ENCODE results near the gene MTG2. TPM values are rescaled to one million over a fixed set of nuclear protein-coding genes. Genes with fewer than 3 reads are reported as not detected.

The MTG2 gene
- total and polyA plus RNA-seq, 2 of the 8 experiments (the other 6 are each of a cell fraction or from before 2014, with no cell fraction given): 14.4 to 22.8 TPM

DNA sequence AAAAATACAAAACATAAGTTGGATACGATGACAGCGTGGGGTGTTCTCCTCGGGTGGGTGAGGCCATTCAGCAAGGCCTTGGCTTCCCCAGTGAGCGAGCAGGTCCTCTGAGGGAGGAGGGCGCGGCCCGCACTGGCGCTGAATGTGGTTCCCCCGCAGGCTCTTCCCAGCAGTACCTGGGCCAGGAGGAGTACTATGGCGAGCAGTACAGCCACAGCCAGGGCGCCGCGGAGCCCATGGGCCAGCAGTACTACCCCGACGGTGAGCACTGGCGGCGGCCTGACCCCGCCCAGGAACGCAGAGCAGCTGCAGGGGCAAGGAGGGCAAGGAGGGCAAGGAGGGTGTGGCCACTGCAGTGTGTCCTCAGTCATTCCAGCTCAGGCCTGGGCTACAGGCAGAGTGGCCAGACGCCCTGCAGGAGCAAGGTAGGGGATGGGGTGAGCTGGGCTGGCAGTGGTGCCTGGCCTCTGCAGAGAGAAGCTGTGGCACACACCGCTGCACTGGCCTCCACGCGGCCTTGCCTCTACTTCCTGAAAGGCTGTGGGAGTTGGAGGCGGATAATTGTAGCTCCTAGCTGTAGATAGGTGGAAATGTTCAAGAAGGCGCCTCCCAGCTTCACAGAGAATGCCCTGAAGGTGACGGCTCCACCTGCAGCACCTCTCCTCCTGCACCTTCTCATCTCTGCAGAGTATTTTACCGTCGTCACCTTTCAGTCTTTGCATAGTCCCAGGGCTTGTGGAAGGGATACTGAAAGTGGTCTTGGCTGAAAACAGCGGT is 18.7 kb upstream of the MTG2 start:
- POLR2A ChIA-PET (ENCODE audit: partially characterized antibody): no interaction called here
- no peaks in the 10 kb centered on the region for H3K9me3 ChIP-seq (ENCODE audit: insufficient read depth in 2 of 2, low read depth in 1 of 2, low read length in 1 of 2)
- peaks cover 0 to 8% of the 10 kb centered on the region in 2 experiments; a peak in 1 of 4 replicates for H3K79me2 ChIP-seq (ENCODE audit: control insufficient read depth in 1 of 2, insufficient read depth in 2 of 2, low read length in 2 of 2)
- H2BK20ac ChIP-seq (ENCODE audit: low read length): no peak overlapping the region
- H3K56ac ChIP-seq (replicated peaks; ENCODE audit: insufficient read length, low read depth, low read length): no peak overlapping the region
- H3K4me3 ChIP-seq (ENCODE audit: extremely low read depth in 1 of 4, insufficient read depth in 2 of 4, low read depth in 3 of 4, low read length in 4 of 4): no peak overlapping the region
- no peak overlapping the region for H2BK5ac ChIP-seq (ENCODE audit: low read depth, low read length)
- H3K4me2 ChIP-seq (ENCODE audit: insufficient read depth in 1 of 2, low read depth in 2 of 2, low read length in 2 of 2): no peak overlapping the region
- H3K36me3 ChIP-seq (ENCODE audit: control insufficient read depth in 2 of 4, insufficient read depth in 4 of 4, low read length in 3 of 4): peaks cover 11 to 55% (median 34%) of the 10 kb centered on the region in 4 experiments
- H2AK5ac ChIP-seq (ENCODE audit: low read depth, low read length): no peak overlapping the region
- FAIRE-seq (no peak), DNase-seq (ENCODE audit: low read depth in 1 of 2, low spot score in 2 of 2) (no peak)
- H3K4ac ChIP-seq (replicated peaks; ENCODE audit: insufficient read length, low read depth, low read length): no peak overlapping the region
- H2BK120ac ChIP-seq (replicated peaks; ENCODE audit: low read depth, low read length): no peak overlapping the region
- no peak overlapping the region for H4K8ac ChIP-seq (ENCODE audit: extremely low read depth, insufficient read depth, low read length)
- no peak overlapping the region for H2BK12ac ChIP-seq (ENCODE audit: low read depth, low read length)
- no peaks in the 10 kb centered on the region for H3K27me3 ChIP-seq (replicated peaks in 1 of 4; ENCODE audit: control insufficient read depth in 3 of 4, extremely low read depth in 1 of 4, insufficient read depth in 3 of 4, low read length in 3 of 4)
- H3K4me1 ChIP-seq (replicated peaks in 1 of 4; ENCODE audit: control insufficient read depth in 3 of 4, insufficient read depth in 4 of 4, low read length in 3 of 4): no peaks in the 10 kb centered on the region
- H4K91ac ChIP-seq (replicated peaks; ENCODE audit: insufficient read length, low read length): no peak overlapping the region
- H3K23ac ChIP-seq (ENCODE audit: insufficient read length): no peak overlapping the region
- WGBS, 2 experiments (ENCODE audit: extremely low coverage in 1 of 2, insufficient coverage in 1 of 2, insufficient read length in 1 of 2, insufficient replicate concordance in 2 of 2, low coverage in 1 of 2, low lambda C conversion rate in 2 of 2, missing lambda C conversion rate in 1 of 2): 93% methylated on average over 29 of the region's 29 CpGs; no CpG with 5 or more reads in 1 of the 2 experiments
- H3K14ac ChIP-seq (ENCODE audit: insufficient read length): no peak overlapping the region
- H2BK15ac ChIP-seq (ENCODE audit: low read length): no peak overlapping the region
- H3K23me2 ChIP-seq (ENCODE audit: low read depth, low read length): no peaks in the 10 kb centered on the region
- peaks cover 5% of the 10 kb centered on the region; the same call in 1 of the 2 replicates for H3K79me1 ChIP-seq (ENCODE audit: low read depth, low read length)
- CTCF ChIA-PET (ENCODE audit: partially characterized antibody): interaction anchor here (0.9 to 2.1 kb wide), 3 partner anchors 8 to 11 kb away, joined by 3 to 6 read pairs (median 4); no protein-coding TSS in a partner anchor
- no peak overlapping the region for H3K27ac ChIP-seq (ENCODE audit: low read depth, low read length)
- H4K5ac ChIP-seq (ENCODE audit: insufficient read length, low read depth, low read length): no peak overlapping the region
- H3K9ac ChIP-seq (replicated peaks in 1 of 4; ENCODE audit: extremely low read depth in 1 of 4, low read depth in 3 of 4, low read length in 3 of 4): no peak overlapping the region
- peaks cover 9 to 35% of the 10 kb centered on the region in 2 experiments for H4K20me1 ChIP-seq (replicated peaks in 1 of 2; ENCODE audit: control insufficient read depth in 1 of 2, insufficient read depth in 2 of 2, low read length in 2 of 2)
- no peak overlapping the region for H3K18ac ChIP-seq (ENCODE audit: extremely low read depth, low read length)
- no peak overlapping the region for H2AFZ ChIP-seq (ENCODE audit: low read length)
- TF ChIP-seq CEBPB (IDR thresholded peaks at IDR 0.05; ENCODE audit: low read depth, low read length) (no peak), SIN3A (conservative IDR thresholded peaks at IDR 0.05 in 1 of 2, IDR thresholded peaks at IDR 0.05 in 1 of 2; ENCODE audit: low read depth in 1 of 2, low read length in 2 of 2) (no peak), HDAC2 (IDR thresholded peaks at IDR 0.05; ENCODE audit: borderline replicate concordance in 1 of 2, low read depth in 2 of 2, low read length in 2 of 2) (no peak), SP1 (IDR thresholded peaks at IDR 0.05; ENCODE audit: low read depth, low read length) (no peak), KDM1A (IDR thresholded peaks at IDR 0.05; ENCODE audit: borderline replicate concordance, low read length) (no peak)
- TF ChIP-seq, protein P1, sequence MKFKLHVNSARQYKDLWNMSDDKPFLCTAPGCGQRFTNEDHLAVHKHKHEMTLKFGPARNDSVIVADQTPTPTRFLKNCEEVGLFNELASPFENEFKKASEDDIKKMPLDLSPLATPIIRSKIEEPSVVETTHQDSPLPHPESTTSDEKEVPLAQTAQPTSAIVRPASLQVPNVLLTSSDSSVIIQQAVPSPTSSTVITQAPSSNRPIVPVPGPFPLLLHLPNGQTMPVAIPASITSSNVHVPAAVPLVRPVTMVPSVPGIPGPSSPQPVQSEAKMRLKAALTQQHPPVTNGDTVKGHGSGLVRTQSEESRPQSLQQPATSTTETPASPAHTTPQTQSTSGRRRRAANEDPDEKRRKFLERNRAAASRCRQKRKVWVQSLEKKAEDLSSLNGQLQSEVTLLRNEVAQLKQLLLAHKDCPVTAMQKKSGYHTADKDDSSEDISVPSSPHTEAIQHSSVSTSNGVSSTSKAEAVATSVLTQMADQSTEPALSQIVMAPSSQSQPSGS (IDR thresholded peaks at IDR 0.05; ENCODE audit: low read length): no peak
- TF ChIP-seq, protein P2, sequence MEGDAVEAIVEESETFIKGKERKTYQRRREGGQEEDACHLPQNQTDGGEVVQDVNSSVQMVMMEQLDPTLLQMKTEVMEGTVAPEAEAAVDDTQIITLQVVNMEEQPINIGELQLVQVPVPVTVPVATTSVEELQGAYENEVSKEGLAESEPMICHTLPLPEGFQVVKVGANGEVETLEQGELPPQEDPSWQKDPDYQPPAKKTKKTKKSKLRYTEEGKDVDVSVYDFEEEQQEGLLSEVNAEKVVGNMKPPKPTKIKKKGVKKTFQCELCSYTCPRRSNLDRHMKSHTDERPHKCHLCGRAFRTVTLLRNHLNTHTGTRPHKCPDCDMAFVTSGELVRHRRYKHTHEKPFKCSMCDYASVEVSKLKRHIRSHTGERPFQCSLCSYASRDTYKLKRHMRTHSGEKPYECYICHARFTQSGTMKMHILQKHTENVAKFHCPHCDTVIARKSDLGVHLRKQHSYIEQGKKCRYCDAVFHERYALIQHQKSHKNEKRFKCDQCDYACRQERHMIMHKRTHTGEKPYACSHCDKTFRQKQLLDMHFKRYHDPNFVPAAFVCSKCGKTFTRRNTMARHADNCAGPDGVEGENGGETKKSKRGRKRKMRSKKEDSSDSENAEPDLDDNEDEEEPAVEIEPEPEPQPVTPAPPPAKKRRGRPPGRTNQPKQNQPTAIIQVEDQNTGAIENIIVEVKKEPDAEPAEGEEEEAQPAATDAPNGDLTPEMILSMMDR (IDR thresholded peaks at IDR 0.05; ENCODE audit: control extremely low read depth in 1 of 3, insufficient read depth in 1 of 3, low read depth in 1 of 3, low read length in 3 of 3): no peak
